DND-41 (cell line): Measurements from ENCODE around the gene GRIK3.

Experiments used
- ATAC-seq: fragments of 200-7000 bp; cut with Tn5 transposase; 3 replicates; pipeline ENCODE4 v1.9.1; 2021; ENCODE audit warnings: low read depth; ENCODE audit not compliant: insufficient read depth
- DNase-seq: peaks from one replicate; pipeline ENCODE4 v3.0.0-alpha.2; 2020
- H2AFZ ChIP-seq: 2 replicates; pipeline ENCODE4 v1.6.0; 2012; ENCODE audit warnings: low read depth, low read length
- H3K27ac ChIP-seq: 2 replicates; pipeline ENCODE4 v1.5.1; 2012; ENCODE audit warnings: low read length, inconsistent platforms
- H3K27me3 ChIP-seq: fragments of 200-600 bp; sonication (generic); 2 replicates; pipeline ENCODE4 v1.6.0; 2012; ENCODE audit warnings: low read length, mild to moderate bottlenecking, inconsistent platforms; ENCODE audit not compliant: insufficient read depth, poor library complexity
- H3K36me3 ChIP-seq: 2 replicates; pipeline ENCODE4 v1.5.1; 2012; ENCODE audit warnings: low read length, inconsistent platforms; ENCODE audit not compliant: insufficient read depth
- H3K4me1 ChIP-seq: 2 replicates; pipeline ENCODE4 v1.5.1; 2012; ENCODE audit warnings: mild to moderate bottlenecking, low read length; ENCODE audit not compliant: insufficient read depth
- H3K4me2 ChIP-seq: 2 replicates; pipeline ENCODE4 v1.6.0; 2012; ENCODE audit warnings: mild to moderate bottlenecking, moderate library complexity, low read length, inconsistent platforms; ENCODE audit not compliant: insufficient read depth
- H3K4me3 ChIP-seq, 2 experiments: fragments of 200-600 bp in 1 of 2; shearing (Covaris generic) in 1 of 2; 2 replicates each; pipeline ENCODE4 v1.5.1; 2012 to 2016; ENCODE audit warnings: inconsistent platforms in 2 of 2, low read length in 2 of 2, mild to moderate bottlenecking in 2 of 2, low read depth in 1 of 2, moderate library complexity in 1 of 2
- H3K79me2 ChIP-seq: 2 replicates; pipeline ENCODE4 v1.6.0; 2012; ENCODE audit warnings: low read length, inconsistent platforms; ENCODE audit not compliant: insufficient read depth
- H3K9ac ChIP-seq: 2 replicates; pipeline ENCODE4 v1.6.0; 2012; ENCODE audit warnings: low read depth, mild to moderate bottlenecking, inconsistent platforms, low read length, moderate library complexity
- H3K9me3 ChIP-seq: 2 replicates; pipeline ENCODE4 v1.5.1; 2012; ENCODE audit warnings: low read length, moderate library complexity, mild to moderate bottlenecking, inconsistent platforms; ENCODE audit not compliant: insufficient read depth, severe bottlenecking
- H4K20me1 ChIP-seq: 2 replicates; pipeline ENCODE4 v1.6.0; 2012; ENCODE audit warnings: low read length; ENCODE audit not compliant: insufficient read depth
- EZH2 ChIP-seq: IDR thresholded peaks from 3 replicates; pipeline ENCODE4 v1.6.1; 2012; ENCODE audit warnings: borderline replicate concordance, low read depth, mild to moderate bottlenecking, moderate library complexity, low read length, inconsistent platforms; ENCODE audit not compliant: severe bottlenecking
- TF ChIP-seq, protein P1 (sequence below): IDR thresholded peaks from 2 replicates; pipeline ENCODE4 v1.5.1; 2012; ENCODE audit warnings: borderline replicate concordance, low read length, moderate library complexity, mild to moderate bottlenecking; ENCODE audit not compliant: poor library complexity, severe bottlenecking; ENCODE audit errors: extremely low read depth

GRIK3 gene

DNA sequence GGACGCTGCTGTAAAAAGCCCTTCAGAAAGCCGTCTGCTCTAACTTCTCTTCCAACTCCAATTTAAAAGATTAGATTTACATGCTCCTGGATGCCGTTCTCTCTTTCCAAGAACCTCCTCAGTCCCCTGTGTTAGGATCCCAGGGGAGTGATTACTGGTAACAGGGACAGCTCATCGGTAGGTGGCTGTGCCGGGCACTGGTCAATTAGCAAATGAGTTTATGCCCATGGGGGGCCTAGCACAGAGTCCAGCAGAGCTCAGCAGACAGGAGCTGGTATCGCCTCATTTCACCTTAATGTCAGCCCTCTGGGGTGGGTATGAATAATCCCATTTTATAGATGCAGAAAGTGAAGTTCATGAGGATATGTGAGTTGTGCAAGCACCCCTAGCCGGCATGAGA, 191.9 kb downstream of the GRIK3 start:
- no peaks in the 10 kb centered on the region; the same call in none of the 2 replicates for H4K20me1 ChIP-seq
- H3K27me3 ChIP-seq, result peaks cover 23% of the 10 kb centered on the region
- no peak overlapping the region for H3K27ac ChIP-seq
- no peaks in the 10 kb centered on the region for H3K79me2 ChIP-seq
- H3K4me3 ChIP-seq, result no peak overlapping the region
- no peak for ATAC-seq
- no peak for TF ChIP-seq EZH2
- TF ChIP-seq, protein P1, sequence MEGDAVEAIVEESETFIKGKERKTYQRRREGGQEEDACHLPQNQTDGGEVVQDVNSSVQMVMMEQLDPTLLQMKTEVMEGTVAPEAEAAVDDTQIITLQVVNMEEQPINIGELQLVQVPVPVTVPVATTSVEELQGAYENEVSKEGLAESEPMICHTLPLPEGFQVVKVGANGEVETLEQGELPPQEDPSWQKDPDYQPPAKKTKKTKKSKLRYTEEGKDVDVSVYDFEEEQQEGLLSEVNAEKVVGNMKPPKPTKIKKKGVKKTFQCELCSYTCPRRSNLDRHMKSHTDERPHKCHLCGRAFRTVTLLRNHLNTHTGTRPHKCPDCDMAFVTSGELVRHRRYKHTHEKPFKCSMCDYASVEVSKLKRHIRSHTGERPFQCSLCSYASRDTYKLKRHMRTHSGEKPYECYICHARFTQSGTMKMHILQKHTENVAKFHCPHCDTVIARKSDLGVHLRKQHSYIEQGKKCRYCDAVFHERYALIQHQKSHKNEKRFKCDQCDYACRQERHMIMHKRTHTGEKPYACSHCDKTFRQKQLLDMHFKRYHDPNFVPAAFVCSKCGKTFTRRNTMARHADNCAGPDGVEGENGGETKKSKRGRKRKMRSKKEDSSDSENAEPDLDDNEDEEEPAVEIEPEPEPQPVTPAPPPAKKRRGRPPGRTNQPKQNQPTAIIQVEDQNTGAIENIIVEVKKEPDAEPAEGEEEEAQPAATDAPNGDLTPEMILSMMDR, result no peak
- no peaks in the 10 kb centered on the region for H3K4me1 ChIP-seq
- no peaks in the 10 kb centered on the region for H3K9me3 ChIP-seq
- no peak overlapping the region for H3K9ac ChIP-seq
- H3K4me2 ChIP-seq, result no peak overlapping the region
- H3K36me3 ChIP-seq, result no peaks in the 10 kb centered on the region
- DNase-seq, result no peak
- H2AFZ ChIP-seq, result no peak overlapping the region

DNA sequence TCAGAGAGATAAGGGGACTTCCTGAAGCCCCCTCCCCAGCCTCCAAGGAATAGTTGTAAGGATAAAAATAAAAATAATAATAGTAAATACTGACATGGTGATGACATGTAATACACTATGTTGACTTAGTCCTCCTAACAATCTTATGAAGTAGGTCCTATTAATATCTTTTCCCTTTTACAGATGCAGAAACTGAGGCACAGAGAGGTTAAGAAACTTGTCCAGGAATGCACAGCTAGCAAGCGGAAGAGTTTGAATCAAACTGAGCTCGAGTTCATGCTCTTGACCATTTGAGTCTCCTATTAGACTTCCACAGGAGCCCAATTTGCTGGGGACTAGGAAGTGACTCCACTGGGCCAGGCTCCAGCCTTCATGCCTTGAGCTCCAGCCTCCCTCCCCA, 194.8 kb downstream of the GRIK3 start:
- Histone ChIP-seq H3K36me3 (no peaks in the 10 kb centered on the region), H3K4me2 (no peak overlapping the region), H3K9me3 (no peaks in the 10 kb centered on the region), H2AFZ (no peak overlapping the region), H3K27me3 (peaks cover 18% of the 10 kb centered on the region), H3K4me1 (no peaks in the 10 kb centered on the region), H4K20me1 (peaks cover 3% of the 10 kb centered on the region), H3K9ac (no peak overlapping the region), H3K4me3 (no peak overlapping the region), H3K79me2 (no peaks in the 10 kb centered on the region), H3K27ac (no peak overlapping the region)
- DNase-seq, result no peak
- TF ChIP-seq, protein P1, result no peak
- TF ChIP-seq EZH2, result no peak
- ATAC-seq, result no peak

DNA sequence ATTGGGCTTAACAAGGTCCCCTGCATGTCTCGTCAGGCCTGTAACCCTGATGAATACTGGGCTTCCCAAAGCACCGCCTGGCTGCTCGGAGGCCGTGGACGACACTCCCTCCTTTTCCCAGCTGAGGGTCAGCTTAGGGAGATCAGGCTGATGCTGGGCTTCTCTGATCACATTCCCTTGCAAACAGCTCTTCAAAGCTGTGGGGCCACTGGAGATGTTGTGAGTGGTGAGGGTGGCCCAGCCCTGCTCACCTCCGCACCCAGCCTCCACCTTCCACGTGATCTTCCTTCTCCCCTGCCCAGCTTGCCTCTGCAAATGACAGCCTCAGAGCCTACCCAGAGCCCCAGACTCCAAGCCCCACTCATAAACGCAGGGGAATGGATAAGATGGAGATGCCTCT, 195.4 kb downstream of the GRIK3 start:
- Histone ChIP-seq H2AFZ (no peak overlapping the region), H3K79me2 (no peaks in the 10 kb centered on the region), H3K9me3 (no peaks in the 10 kb centered on the region), H3K4me1 (no peaks in the 10 kb centered on the region), H4K20me1 (peaks cover 3% of the 10 kb centered on the region), H3K9ac (no peak overlapping the region), H3K27ac (no peak overlapping the region), H3K4me2 (no peak overlapping the region), H3K27me3 (peaks cover 19% of the 10 kb centered on the region), H3K36me3 (no peaks in the 10 kb centered on the region), H3K4me3 (no peak overlapping the region)
- ATAC-seq (no peak), DNase-seq (no peak)
- TF ChIP-seq, protein P1, result no peak
- no peak for TF ChIP-seq EZH2

DNA sequence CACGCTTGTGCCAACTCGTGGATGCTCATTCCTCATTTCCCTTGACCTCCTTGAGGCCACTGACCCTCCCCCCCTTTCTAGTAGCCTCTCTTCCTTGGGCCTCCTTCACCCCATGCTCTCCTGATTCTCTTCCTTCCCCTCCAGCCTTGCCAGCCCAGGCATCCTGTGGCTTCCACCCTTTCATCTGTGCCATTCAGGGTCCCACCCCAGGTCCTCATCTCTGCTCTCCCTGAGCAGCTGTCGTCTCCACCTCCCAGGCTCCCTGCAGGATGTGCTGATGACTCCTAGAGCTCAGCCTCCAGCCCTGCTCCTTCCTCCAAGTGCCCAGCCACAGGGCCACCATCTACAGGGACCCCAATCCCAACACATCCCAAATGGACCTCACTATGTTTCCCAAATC, 197.4 kb downstream of the GRIK3 start:
- H4K20me1 ChIP-seq, result peaks cover 3% of the 10 kb centered on the region

More for the DNA sequence above, 197.4 kb downstream of the GRIK3 start:
- H3K9me3 ChIP-seq, result no peaks in the 10 kb centered on the region
- H3K27me3 ChIP-seq, result peaks cover 16% of the 10 kb centered on the region
- H3K27ac ChIP-seq, result no peak overlapping the region
- no peak for ATAC-seq
- H3K36me3 ChIP-seq, result no peaks in the 10 kb centered on the region
- no peaks in the 10 kb centered on the region for H3K4me1 ChIP-seq
- no peak overlapping the region for H3K4me3 ChIP-seq
- no peak overlapping the region for H2AFZ ChIP-seq
- H3K79me2 ChIP-seq, result no peaks in the 10 kb centered on the region
- TF ChIP-seq, protein P1, result no peak
- TF ChIP-seq EZH2, result no peak
- H3K4me2 ChIP-seq, result no peak overlapping the region
- H3K9ac ChIP-seq, result no peak overlapping the region
- no peak for DNase-seq
